Ovary (tissue), 3 donors: ENCODE results near the gene TTLL9.

Experiments used
- POLR2A ChIP-seq: fragments of 450-650 bp; IDR thresholded peaks from one replicate; pipeline ENCODE4 v1.6.1; 2017; ENCODE audit warnings: antibody characterized with exemption, mild to moderate bottlenecking, moderate library complexity
- TF ChIP-seq, protein P1 (sequence below), 3 donors: fragments of 450-650 bp in 2 of 3; fragments of 200-600 bp in 1 of 3; IDR thresholded peaks; one replicate each; pipeline versions ENCODE4 v1.5.1 to v1.8.0; 2016 to 2022; ENCODE audit warnings: antibody characterized with exemption in 3 of 3, mild to moderate bottlenecking in 1 of 3
- donor health status: DM: no; HTN: no; CAD: no.

DNA sequence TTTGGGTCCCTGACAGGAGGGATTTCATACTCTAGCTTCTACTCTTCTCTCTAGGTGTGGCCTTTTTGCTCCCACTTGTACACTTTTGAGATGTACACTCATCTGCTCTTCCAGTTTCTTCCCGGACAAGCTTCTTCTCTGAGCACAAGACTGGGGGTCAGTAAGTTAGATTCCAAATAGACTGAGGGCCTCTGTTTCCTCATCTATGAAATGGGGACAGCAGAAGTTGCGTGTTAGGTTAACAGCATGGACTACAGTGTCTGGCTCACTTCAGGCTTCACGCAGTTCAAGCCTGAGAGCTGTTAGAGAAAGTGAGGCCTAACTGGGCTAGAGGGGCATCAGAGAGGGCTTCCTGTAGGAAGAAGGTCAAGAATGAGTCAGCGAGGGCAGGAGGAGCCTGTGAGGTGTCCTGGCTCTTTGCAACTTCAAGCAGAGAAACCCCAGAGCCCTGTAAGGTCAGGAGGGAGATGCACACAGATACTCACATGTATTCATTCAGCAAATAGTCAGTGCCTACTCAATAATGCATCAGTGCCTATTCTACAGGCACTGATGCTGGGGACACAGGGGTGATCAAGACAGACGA lies 118.1 kb downstream of the TTLL9 start:
- TF ChIP-seq, protein P1, sequence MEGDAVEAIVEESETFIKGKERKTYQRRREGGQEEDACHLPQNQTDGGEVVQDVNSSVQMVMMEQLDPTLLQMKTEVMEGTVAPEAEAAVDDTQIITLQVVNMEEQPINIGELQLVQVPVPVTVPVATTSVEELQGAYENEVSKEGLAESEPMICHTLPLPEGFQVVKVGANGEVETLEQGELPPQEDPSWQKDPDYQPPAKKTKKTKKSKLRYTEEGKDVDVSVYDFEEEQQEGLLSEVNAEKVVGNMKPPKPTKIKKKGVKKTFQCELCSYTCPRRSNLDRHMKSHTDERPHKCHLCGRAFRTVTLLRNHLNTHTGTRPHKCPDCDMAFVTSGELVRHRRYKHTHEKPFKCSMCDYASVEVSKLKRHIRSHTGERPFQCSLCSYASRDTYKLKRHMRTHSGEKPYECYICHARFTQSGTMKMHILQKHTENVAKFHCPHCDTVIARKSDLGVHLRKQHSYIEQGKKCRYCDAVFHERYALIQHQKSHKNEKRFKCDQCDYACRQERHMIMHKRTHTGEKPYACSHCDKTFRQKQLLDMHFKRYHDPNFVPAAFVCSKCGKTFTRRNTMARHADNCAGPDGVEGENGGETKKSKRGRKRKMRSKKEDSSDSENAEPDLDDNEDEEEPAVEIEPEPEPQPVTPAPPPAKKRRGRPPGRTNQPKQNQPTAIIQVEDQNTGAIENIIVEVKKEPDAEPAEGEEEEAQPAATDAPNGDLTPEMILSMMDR (IDR thresholded peaks at IDR 0.05), result no peak
- TF ChIP-seq POLR2A, result no peak
